Measurements from ENCODE around the gene SIGMAR1. TPM values are rescaled to one million over a fixed set of nuclear protein-coding genes. Genes with fewer than 3 reads are reported as not detected.
A peak's percentile ranks its signal among the peaks of the same experiment; 100 is the strongest.
"Not testable (repeated sequence)": the region's sequence is repeated elsewhere in the genome, so short reads cannot be mapped to it uniquely, and the experiment has no call there.

SIGMAR1 gene
- total and polyA plus RNA-seq, 12 donors: 34.6 to 158 (median 83.0) TPM

DNA sequence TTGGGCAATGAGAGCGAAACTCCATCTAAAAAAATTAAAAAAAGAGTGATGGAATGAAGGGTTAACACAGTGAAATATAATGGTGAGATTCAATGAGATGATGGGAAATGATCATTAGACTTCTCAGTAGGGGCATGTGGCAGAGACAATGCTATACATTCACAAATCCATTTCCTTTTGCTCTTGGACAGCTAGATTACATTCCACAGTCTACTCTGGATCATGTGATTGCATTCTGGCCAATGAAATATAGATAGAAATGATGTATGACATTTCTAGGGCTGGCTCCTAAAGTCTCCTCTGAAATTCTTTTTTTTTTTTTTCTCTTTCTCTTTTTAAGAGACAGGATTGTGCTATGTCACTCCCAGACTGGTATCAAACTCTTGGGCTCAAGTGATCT lies 5.1 kb upstream of the SIGMAR1 start:
- no peak overlapping the region for H3K4me3 ChIP-seq
- 95 to 100% (median 99%) methylated on average over 1 of the region's 1 CpG for WGBS, 4 donors
- H3K36me3 ChIP-seq (replicated peaks in 1 of 2): no peaks in the 10 kb centered on the region
- H3K27ac ChIP-seq: no peak overlapping the region
- H3K4me1 ChIP-seq (replicated peaks in 1 of 2): peaks cover 20 to 23% of the 10 kb centered on the region in 2 donors
- TF ChIP-seq, protein P1, sequence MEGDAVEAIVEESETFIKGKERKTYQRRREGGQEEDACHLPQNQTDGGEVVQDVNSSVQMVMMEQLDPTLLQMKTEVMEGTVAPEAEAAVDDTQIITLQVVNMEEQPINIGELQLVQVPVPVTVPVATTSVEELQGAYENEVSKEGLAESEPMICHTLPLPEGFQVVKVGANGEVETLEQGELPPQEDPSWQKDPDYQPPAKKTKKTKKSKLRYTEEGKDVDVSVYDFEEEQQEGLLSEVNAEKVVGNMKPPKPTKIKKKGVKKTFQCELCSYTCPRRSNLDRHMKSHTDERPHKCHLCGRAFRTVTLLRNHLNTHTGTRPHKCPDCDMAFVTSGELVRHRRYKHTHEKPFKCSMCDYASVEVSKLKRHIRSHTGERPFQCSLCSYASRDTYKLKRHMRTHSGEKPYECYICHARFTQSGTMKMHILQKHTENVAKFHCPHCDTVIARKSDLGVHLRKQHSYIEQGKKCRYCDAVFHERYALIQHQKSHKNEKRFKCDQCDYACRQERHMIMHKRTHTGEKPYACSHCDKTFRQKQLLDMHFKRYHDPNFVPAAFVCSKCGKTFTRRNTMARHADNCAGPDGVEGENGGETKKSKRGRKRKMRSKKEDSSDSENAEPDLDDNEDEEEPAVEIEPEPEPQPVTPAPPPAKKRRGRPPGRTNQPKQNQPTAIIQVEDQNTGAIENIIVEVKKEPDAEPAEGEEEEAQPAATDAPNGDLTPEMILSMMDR (IDR thresholded peaks at IDR 0.05): no peak
- no peak for TF ChIP-seq POLR2A (IDR thresholded peaks at IDR 0.05)
- intact Hi-C loops (cut with DNase I): no loop called here
- no peak for DNase-seq
- no peaks in the 10 kb centered on the region for H3K27me3 ChIP-seq
- no peaks in the 10 kb centered on the region for H3K9me3 ChIP-seq (replicated peaks in 1 of 3)

DNA sequence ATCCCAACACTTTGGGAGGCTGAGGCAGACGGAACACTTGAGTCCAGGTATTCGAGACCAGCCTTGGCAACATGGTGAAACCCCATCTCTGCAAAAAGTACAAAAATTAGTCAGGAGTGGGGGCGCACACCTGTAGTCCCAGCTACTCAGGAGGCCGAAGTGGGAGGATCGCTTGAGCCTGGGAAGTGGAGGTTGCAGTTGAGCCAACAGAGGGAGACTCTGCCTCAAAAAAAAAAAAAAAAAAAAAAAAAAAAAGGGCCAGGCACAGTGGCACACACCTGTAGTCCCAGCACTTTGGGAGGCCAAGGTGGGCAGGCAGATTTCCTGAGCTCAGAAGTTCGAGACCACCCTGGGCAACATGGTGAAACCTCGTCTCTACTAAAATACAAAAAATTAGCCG lies 1.7 kb upstream of the SIGMAR1 start:
- H3K27ac ChIP-seq; H3K36me3 ChIP-seq (replicated peaks in 1 of 2); H3K4me3 ChIP-seq; H3K9me3 ChIP-seq (replicated peaks in 1 of 3); H3K27me3 ChIP-seq; DNase-seq; intact Hi-C loops (cut with DNase I): not testable (repeated sequence)
- 82 to 100% (median 90%) methylated on average over 5 to 8 of the region's 8 CpGs for WGBS, 4 donors
- peaks cover 19 to 26% of the 10 kb centered on the region in 2 donors for H3K4me1 ChIP-seq (replicated peaks in 1 of 2)

DNA sequence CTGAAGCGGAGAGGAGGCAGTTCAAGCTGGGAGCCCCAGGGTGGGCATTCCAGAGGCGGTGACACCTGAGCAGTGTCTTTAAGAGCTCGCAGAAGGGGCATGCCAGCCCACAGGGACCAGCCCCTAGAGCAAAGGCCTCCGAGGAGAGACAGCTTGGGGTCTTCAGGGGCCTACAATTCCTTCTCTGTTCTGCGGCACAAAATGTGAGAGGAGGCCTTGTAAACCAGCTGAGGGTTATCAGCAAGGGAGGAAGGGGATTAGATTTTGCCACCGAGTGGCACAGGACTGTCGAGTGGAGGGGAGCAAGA lies 505 bp upstream of the SIGMAR1 start:
- 10 to 16% (median 12%) methylated on average over 6 to 7 of the region's 7 CpGs for WGBS, 4 donors
- Histone ChIP-seq H3K9me3 (replicated peaks in 1 of 3) (no peaks in the 10 kb centered on the region), H3K4me3 (peak overlapping the region in 3 of 4 donors; percentile 60 to 92 (median 88)), H3K27me3 (no peaks in the 10 kb centered on the region), H3K4me1 (replicated peaks in 1 of 2) (peaks cover 19 to 26% of the 10 kb centered on the region in 2 donors), H3K27ac (peak overlapping the region; percentile 52 to 89 (median 71)), H3K36me3 (replicated peaks in 1 of 2) (peaks cover 0 to 6% of the 10 kb centered on the region in 2 donors)
- intact Hi-C loops (cut with DNase I): no loop called here
- DNase-seq: no peak
- TF ChIP-seq POLR2A (IDR thresholded peaks at IDR 0.05): no peak
- TF ChIP-seq, protein P1 (IDR thresholded peaks at IDR 0.05): no peak

DNA sequence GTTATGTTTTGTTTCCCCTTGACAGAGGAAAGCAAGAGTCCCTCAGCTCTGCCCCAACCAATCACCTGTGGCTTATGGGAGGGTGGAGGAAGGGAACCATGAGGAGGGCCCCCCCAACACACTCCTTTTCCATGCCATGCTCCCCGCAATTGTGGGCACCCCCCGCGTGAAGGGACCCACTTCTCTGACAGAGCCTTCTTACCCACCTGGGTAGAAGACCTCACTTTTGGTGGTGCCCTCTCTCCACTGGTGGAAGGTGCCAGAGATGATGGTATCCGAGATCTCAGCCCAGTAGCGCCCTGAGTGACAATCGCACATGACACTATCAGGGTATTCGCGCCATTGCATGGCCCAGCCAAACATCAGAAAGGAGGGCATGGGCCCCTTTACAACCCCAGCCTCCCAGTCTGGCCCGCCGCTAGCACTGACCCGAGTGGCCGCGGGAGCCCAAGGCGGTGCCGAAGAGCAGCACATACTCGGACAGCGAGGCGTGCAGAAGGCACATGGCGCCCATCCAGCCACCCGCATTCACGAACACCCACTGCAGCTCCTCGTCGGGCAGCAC lies 714 bp downstream of the SIGMAR1 start:
- no peaks in the 10 kb centered on the region for H3K9me3 ChIP-seq (replicated peaks in 1 of 3)
- peak in 3 of 7 donors; percentile 63 to 72 (median 65) for DNase-seq
- H3K4me1 ChIP-seq (replicated peaks in 1 of 2): peaks cover 19 to 26% of the 10 kb centered on the region in 2 donors
- 8 to 16% (median 12%) methylated on average over 6 to 23 of the region's 23 CpGs for WGBS, 4 donors
- TF ChIP-seq POLR2A (IDR thresholded peaks at IDR 0.05): no peak
- TF ChIP-seq, protein P1 (IDR thresholded peaks at IDR 0.05): no peak
- intact Hi-C loops (cut with DNase I): no loop called here
- peak overlapping the region in 3 of 5 donors; percentile 71 to 89 (median 83) for H3K27ac ChIP-seq
- H3K27me3 ChIP-seq: no peaks in the 10 kb centered on the region
- peak overlapping the region in 3 of 4 donors; percentile 60 to 92 (median 88) for H3K4me3 ChIP-seq
- H3K36me3 ChIP-seq (replicated peaks in 1 of 2): peaks cover 0 to 6% of the 10 kb centered on the region in 2 donors

DNA sequence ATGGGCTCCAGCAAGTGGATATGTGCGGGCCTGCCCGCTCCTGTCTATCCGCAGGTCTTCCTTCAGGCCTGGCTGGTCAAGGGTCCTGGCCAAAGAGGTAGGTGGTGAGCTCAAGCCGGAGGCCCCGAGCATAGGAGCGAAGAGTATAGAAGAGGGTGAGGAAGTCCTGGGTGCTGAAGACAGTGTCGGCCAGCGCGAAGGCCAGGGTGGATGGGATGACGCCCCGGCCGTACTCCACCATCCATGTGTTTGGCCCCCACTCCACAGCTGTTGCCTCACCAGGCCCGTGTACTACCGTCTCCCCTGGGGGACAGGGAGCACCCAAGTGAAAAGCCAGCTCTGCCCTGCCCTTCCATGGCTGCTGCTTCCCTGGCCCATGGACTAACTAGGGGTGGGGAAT lies 2.0 kb downstream of the SIGMAR1 start:
- Histone ChIP-seq H3K9me3 (replicated peaks in 1 of 3) (no peaks in the 10 kb centered on the region), H3K36me3 (replicated peaks in 1 of 2) (peaks cover 0 to 6% of the 10 kb centered on the region in 2 donors), H3K27ac (no peak overlapping the region), H3K4me1 (replicated peaks in 1 of 2) (peaks cover 19 to 26% of the 10 kb centered on the region in 2 donors), H3K27me3 (no peaks in the 10 kb centered on the region), H3K4me3 (no peak overlapping the region)
- TF ChIP-seq, protein P1 (IDR thresholded peaks at IDR 0.05): no peak
- no peak for TF ChIP-seq POLR2A (IDR thresholded peaks at IDR 0.05)
- intact Hi-C loops (cut with DNase I): no loop called here
- WGBS, 4 donors: 91 to 97% (median 93%) methylated on average over 10 to 14 of the region's 14 CpGs
- no peak for DNase-seq

Data from adrenal gland (tissue), 12 donors.